C4-2B (cell line): ENCODE measurements around the gene TOLLIP.

Experiments used
- CTCF ChIP-seq: fragments of 450-650 bp; conservative IDR thresholded peaks from 2 replicates; pipeline ENCODE4 v1.5.1; 2017; ENCODE audit warnings: mild to moderate bottlenecking
- ZFX ChIP-seq: fragments of 450-650 bp; IDR thresholded peaks from 2 replicates; pipeline ENCODE4 v1.6.1; 2017

GRCh38 chr11:1350086-1350725 lies 40.8 kb upstream of the TOLLIP start:
- no peak for TF ChIP-seq CTCF
- TF ChIP-seq ZFX, result no peak
